ENCODE measurements around the gene SLC9A9. TPM values are rescaled to one million over a fixed set of nuclear protein-coding genes. Genes with fewer than 3 reads are reported as not detected.

The SLC9A9 gene
- total and polyA plus RNA-seq, 9 of the 15 experiments (the other 6 are each of a cell fraction or from before 2014, with no cell fraction given), result 0.03 to 0.13 TPM; not detected in 7

DNA sequence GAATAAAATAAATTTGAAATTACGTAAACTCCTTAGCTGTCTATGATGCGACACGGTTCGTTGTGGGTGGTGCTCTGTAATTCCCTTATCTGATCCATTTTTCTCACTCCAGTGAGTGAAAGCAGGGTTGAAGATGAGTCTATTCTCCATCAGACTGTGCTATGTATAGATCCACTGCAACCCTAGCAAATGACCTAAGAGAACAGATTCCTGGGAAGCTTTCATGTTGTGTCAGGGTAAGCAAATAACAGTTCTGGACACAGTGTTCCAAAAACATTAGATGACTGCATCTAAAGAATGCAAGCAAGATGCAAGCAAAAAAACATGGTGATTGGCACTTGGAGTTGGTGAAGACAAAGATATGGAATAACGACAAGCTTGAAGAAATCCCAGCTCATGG is 239.3 kb downstream of the SLC9A9 start:
- no peaks in the 10 kb centered on the region for H4K20me1 ChIP-seq (replicated peaks; ENCODE audit: control insufficient read depth, insufficient read depth, low read length)
- in situ Hi-C loops (cut with MboI) (no loop called here), intact Hi-C loops (cut with micrococcal nuclease) (no loop called here)
- TF ChIP-seq KHSRP (IDR thresholded peaks at IDR 0.05), result no peak
- TF ChIP-seq, protein P1, sequence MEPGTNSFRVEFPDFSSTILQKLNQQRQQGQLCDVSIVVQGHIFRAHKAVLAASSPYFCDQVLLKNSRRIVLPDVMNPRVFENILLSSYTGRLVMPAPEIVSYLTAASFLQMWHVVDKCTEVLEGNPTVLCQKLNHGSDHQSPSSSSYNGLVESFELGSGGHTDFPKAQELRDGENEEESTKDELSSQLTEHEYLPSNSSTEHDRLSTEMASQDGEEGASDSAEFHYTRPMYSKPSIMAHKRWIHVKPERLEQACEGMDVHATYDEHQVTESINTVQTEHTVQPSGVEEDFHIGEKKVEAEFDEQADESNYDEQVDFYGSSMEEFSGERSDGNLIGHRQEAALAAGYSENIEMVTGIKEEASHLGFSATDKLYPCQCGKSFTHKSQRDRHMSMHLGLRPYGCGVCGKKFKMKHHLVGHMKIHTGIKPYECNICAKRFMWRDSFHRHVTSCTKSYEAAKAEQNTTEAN (CRISPR knock-in tag; IDR thresholded peaks at IDR 0.05), result no peak
- TF ChIP-seq, protein P2, sequence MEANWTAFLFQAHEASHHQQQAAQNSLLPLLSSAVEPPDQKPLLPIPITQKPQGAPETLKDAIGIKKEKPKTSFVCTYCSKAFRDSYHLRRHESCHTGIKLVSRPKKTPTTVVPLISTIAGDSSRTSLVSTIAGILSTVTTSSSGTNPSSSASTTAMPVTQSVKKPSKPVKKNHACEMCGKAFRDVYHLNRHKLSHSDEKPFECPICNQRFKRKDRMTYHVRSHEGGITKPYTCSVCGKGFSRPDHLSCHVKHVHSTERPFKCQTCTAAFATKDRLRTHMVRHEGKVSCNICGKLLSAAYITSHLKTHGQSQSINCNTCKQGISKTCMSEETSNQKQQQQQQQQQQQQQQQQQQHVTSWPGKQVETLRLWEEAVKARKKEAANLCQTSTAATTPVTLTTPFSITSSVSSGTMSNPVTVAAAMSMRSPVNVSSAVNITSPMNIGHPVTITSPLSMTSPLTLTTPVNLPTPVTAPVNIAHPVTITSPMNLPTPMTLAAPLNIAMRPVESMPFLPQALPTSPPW (CRISPR knock-in tag; IDR thresholded peaks at IDR 0.05), result no peak
- TF ChIP-seq BHLHE40 (IDR thresholded peaks at IDR 0.05; ENCODE audit: low read length), result no peak
- TF ChIP-seq, protein P3, sequence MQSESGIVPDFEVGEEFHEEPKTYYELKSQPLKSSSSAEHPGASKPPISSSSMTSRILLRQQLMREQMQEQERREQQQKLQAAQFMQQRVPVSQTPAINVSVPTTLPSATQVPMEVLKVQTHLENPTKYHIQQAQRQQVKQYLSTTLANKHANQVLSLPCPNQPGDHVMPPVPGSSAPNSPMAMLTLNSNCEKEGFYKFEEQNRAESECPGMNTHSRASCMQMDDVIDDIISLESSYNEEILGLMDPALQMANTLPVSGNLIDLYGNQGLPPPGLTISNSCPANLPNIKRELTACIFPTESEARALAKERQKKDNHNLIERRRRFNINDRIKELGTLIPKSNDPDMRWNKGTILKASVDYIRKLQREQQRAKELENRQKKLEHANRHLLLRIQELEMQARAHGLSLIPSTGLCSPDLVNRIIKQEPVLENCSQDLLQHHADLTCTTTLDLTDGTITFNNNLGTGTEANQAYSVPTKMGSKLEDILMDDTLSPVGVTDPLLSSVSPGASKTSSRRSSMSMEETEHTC (IDR thresholded peaks at IDR 0.05), result no peak
- no peak for TF ChIP-seq FOSL1 (tag; conservative IDR thresholded peaks at IDR 0.05)
- TF ChIP-seq STAT5A (IDR thresholded peaks at IDR 0.05; ENCODE audit: borderline replicate concordance, low read length), result no peak
- H3K27me3 ChIP-seq (ENCODE audit: control insufficient read depth in 2 of 2, insufficient read depth in 2 of 2, low read length in 2 of 2), result no peaks in the 10 kb centered on the region
- no peaks in the 10 kb centered on the region for H3K36me3 ChIP-seq (ENCODE audit: control insufficient read depth, insufficient read depth, low read length)
- no peaks in the 10 kb centered on the region for H3K9me3 ChIP-seq (replicated peaks; ENCODE audit: control insufficient read depth, insufficient read depth, low read depth, low read length)
- CTCF ChIA-PET (ENCODE audit: low intra/inter-chr PET ratio), result no interaction called here
- H3K4me3 ChIP-seq, result no peak overlapping the region
- H3K79me2 ChIP-seq (ENCODE audit: control insufficient read depth, insufficient read depth, low read length), result no peaks in the 10 kb centered on the region
- ATAC-seq, result no peak
- no peak overlapping the region for H3K9ac ChIP-seq (ENCODE audit: insufficient read depth in 1 of 2, low read depth in 2 of 2, low read length in 2 of 2)
- DNase-seq (ENCODE audit: extremely low read depth in 1 of 4, low spot score in 3 of 4), result no peak
- H3K9me1 ChIP-seq (ENCODE audit: control insufficient read depth, insufficient read depth, low read length), result no peaks in the 10 kb centered on the region
- FAIRE-seq, result no peak
- H3K4me1 ChIP-seq (replicated peaks in 1 of 2; ENCODE audit: control insufficient read depth in 2 of 2, insufficient read depth in 2 of 2, low read length in 2 of 2), result no peaks in the 10 kb centered on the region
- no TSS peak for BruUV-seq (replicated peaks)
- no peak overlapping the region for H3K4me2 ChIP-seq (ENCODE audit: insufficient read depth, low read length)
- 5% methylated on average over 5 of the region's 5 CpGs for WGBS (ENCODE audit: insufficient coverage, low coverage, missing lambda C conversion rate)
- H2AFZ ChIP-seq (ENCODE audit: low read depth, low read length), result no peak overlapping the region
- H3K27ac ChIP-seq (ENCODE audit: extremely low read depth, low read depth, low read length), result no peak overlapping the region
- POLR2A ChIA-PET, result interaction anchor here (0.8 to 1.8 kb wide), 3 partner anchors 10 to 608 kb away, joined by 3 to 5 read pairs (median 3); partner anchors contain the start of gene U2SURP
